Suprapubic skin (tissue), 3 donors: Measurements from ENCODE around the gene BCKDHB.
"Not testable (repeated sequence)": the region's sequence is repeated elsewhere in the genome, so short reads cannot be mapped to it uniquely, and the experiment has no call there.

Source experiments
- CTCF ChIP-seq, 2 donors: fragments of 200-600 bp in 1 of 2; fragments of 450-650 bp in 1 of 2; sonication (generic) in 1 of 2; IDR thresholded peaks; one replicate each; pipeline ENCODE4 v1.5.1; 2016 to 2019; ENCODE audit warnings: antibody characterized with exemption in 2 of 2, mild to moderate bottlenecking in 1 of 2, moderate library complexity in 1 of 2
- POLR2AphosphoS5 ChIP-seq, 3 donors: sonication (generic); formaldehyde crosslinking; IDR thresholded peaks; one replicate each; pipeline ENCODE4 v1.6.1; 2017; ENCODE audit warnings: antibody characterized with exemption in 3 of 3

- TF ChIP-seq POLR2AphosphoS5, CTCF (IDR thresholded peaks at IDR 0.05): not testable (repeated sequence)
Observed at GRCh38 chr6:80070431-80070830, 36.0 kb upstream of the BCKDHB start.
